Progenitor cell of endocrine pancreas (in vitro differentiated cells): ENCODE measurements around the gene CACNA1B. TPM values are rescaled to one million over a fixed set of nuclear protein-coding genes. Genes with fewer than 3 reads are reported as not detected.

Experiments used
- DNase-seq: peaks from one replicate; pipeline ENCODE4 v3.0.0; 2021; ENCODE audit warnings: low spot score; ENCODE audit not compliant: unreplicated experiment
- H3K27ac Mint-ChIP-seq: 2 replicates; pipeline ENCODE4 v1.8.0; 2021; ENCODE audit warnings: mild to moderate bottlenecking, moderate library complexity, mixed read lengths
- H3K27me3 Mint-ChIP-seq: 2 replicates; pipeline ENCODE4 v1.8.0; 2021; ENCODE audit warnings: mixed read lengths
- H3K36me3 Mint-ChIP-seq: 2 replicates; pipeline ENCODE4 v1.8.0; 2022; ENCODE audit warnings: mixed read lengths; ENCODE audit not compliant: insufficient read depth
- H3K4me1 Mint-ChIP-seq: 2 replicates; pipeline ENCODE4 v1.8.0; 2021; ENCODE audit warnings: low read depth, mixed read lengths
- H3K4me3 Mint-ChIP-seq: 2 replicates; pipeline ENCODE4 v1.8.0; 2021; ENCODE audit warnings: low read depth, mild to moderate bottlenecking, moderate library complexity, mixed read lengths
- H3K9me3 Mint-ChIP-seq: 2 replicates; pipeline ENCODE4 v1.8.0; 2021; ENCODE audit warnings: low read depth, mixed read lengths
- total RNA-seq: library from RNA; stranded (reverse); gene quantifications from 2 replicates; pipeline ENCODE4 v1.2.1, GENCODE V29; 2021
- TF ChIP-seq, protein P1 (sequence below): fragments of 200-600 bp; sonication (generic); IDR thresholded peaks from one replicate; pipeline ENCODE4 v1.5.0; 2021; ENCODE audit warnings: antibody characterized with exemption, mild to moderate bottlenecking; ENCODE audit not compliant: unreplicated experiment

Gene CACNA1B
- total RNA-seq, 1 donor from 2014 or later = 2.4 TPM

GRCh38 chr9:138024831-138025291, 147.3 kb downstream of the CACNA1B start:
- H3K27ac Mint-ChIP-seq = no peak overlapping the region
- H3K36me3 Mint-ChIP-seq = no peaks in the 10 kb centered on the region
- no peak overlapping the region for H3K4me3 Mint-ChIP-seq
- TF ChIP-seq, protein P1, sequence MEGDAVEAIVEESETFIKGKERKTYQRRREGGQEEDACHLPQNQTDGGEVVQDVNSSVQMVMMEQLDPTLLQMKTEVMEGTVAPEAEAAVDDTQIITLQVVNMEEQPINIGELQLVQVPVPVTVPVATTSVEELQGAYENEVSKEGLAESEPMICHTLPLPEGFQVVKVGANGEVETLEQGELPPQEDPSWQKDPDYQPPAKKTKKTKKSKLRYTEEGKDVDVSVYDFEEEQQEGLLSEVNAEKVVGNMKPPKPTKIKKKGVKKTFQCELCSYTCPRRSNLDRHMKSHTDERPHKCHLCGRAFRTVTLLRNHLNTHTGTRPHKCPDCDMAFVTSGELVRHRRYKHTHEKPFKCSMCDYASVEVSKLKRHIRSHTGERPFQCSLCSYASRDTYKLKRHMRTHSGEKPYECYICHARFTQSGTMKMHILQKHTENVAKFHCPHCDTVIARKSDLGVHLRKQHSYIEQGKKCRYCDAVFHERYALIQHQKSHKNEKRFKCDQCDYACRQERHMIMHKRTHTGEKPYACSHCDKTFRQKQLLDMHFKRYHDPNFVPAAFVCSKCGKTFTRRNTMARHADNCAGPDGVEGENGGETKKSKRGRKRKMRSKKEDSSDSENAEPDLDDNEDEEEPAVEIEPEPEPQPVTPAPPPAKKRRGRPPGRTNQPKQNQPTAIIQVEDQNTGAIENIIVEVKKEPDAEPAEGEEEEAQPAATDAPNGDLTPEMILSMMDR = no peak
- no peaks in the 10 kb centered on the region for H3K4me1 Mint-ChIP-seq
- H3K9me3 Mint-ChIP-seq = no peaks in the 10 kb centered on the region
- peaks cover 33% of the 10 kb centered on the region for H3K27me3 Mint-ChIP-seq
- peak; percentile 8 for DNase-seq

GRCh38 chr9:138025417-138025816, 147.8 kb downstream of the CACNA1B start:
- Mint-ChIP-seq H3K27ac (no peak overlapping the region), H3K27me3 (peaks cover 33% of the 10 kb centered on the region), H3K4me1 (no peaks in the 10 kb centered on the region), H3K36me3 (no peaks in the 10 kb centered on the region), H3K4me3 (no peak overlapping the region), H3K9me3 (no peaks in the 10 kb centered on the region)
- TF ChIP-seq, protein P1 = no peak
- no peak for DNase-seq

DNA sequence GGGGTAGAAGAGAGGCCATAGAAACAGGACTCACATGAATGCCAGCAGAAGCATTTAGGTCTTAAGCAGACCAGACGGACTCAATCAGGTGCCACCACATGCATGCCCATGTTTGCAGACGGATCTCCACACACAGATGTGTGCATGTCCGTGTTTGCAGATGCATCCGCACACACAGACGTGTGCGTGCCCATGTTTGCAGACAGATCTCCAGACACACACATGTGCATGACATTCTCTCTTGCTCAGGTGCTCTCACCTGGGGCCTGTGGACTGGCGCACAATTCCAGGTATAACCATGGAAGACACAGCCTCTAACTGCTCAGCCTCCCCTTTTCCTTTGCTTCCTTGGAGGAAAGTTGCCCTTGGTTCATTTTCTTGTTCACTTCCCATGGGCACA, 148.3 kb downstream of the CACNA1B start:
- H3K36me3 Mint-ChIP-seq = no peaks in the 10 kb centered on the region
- peaks cover 33% of the 10 kb centered on the region for H3K27me3 Mint-ChIP-seq
- H3K4me3 Mint-ChIP-seq = no peak overlapping the region
- H3K27ac Mint-ChIP-seq = no peak overlapping the region
- DNase-seq = no peak
- no peaks in the 10 kb centered on the region for H3K4me1 Mint-ChIP-seq
- H3K9me3 Mint-ChIP-seq = no peaks in the 10 kb centered on the region
- TF ChIP-seq, protein P1 = no peak

- TF ChIP-seq, protein P1 = no peak
- Mint-ChIP-seq H3K4me1 (no peaks in the 10 kb centered on the region), H3K4me3 (no peak overlapping the region), H3K27me3 (peaks cover 21% of the 10 kb centered on the region), H3K9me3 (peaks cover 8% of the 10 kb centered on the region), H3K36me3 (no peaks in the 10 kb centered on the region), H3K27ac (no peak overlapping the region)
- no peak for DNase-seq
Measured at GRCh38 chr9:138028596-138028995, 151.0 kb downstream of the CACNA1B start.

DNA sequence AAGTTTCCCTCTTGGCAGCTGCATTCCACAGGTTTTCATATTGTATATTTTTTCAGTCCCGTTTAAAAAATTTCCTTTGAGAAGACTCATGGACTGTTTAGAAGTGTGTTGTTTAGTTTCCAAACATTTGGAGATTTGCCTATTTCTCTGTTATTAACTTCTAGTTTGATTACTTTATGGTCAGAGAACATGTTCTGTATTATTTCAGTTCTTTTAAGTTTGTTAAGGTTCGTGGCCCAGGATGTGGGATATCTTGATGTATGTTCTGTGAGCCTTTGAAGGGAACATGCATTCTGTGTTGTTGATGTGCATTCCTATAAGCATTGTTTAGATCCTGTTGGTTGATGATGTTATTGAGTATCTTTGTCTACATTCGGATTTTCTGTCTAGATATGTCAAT, 153.6 kb downstream of the CACNA1B start:
- Mint-ChIP-seq H3K4me1 (no peaks in the 10 kb centered on the region), H3K4me3 (no peak overlapping the region), H3K36me3 (no peaks in the 10 kb centered on the region), H3K9me3 (peaks cover 8% of the 10 kb centered on the region), H3K27me3 (peaks cover 2% of the 10 kb centered on the region), H3K27ac (no peak overlapping the region)
- no peak for DNase-seq
- TF ChIP-seq, protein P1 = no peak
